ENCODE measurements around the gene RIN2. TPM values are rescaled to one million over a fixed set of nuclear protein-coding genes. Genes with fewer than 3 reads are reported as not detected.

The RIN2 gene
- total RNA-seq, result 22.3 and 62.2 TPM in 2 replicates

GRCh38 chr20:19758133-19758500, at the start of gene RIN2:
RIN2 (plus strand) TSS chr20:19758258; CDS start chr20:19889602, 131,344 bp downstream.

Data from mesangial cell (primary cell).